PC-9 (cell line): Measurements from ENCODE around the gene GPR157. TPM values are rescaled to one million over a fixed set of nuclear protein-coding genes. Genes with fewer than 3 reads are reported as not detected.

Experiments used
- BruUV-seq: library from RNA; stranded (reverse); fragments of 400-500 nt; replicated peaks from 2 replicates; lab custom pipeline; 2021; lab: Mats Ljungman, UMichigan
- CTCF ChIA-PET: fragments of 300-600 bp; sonication (Branson Sonifier 250); formaldehyde crosslinking; loops from one replicate; lab custom pipeline; 2022; ENCODE audit warnings: antibody characterized with exemption; lab: Charles Lee
- POLR2A ChIA-PET: fragments of 300-600 bp; sonication (Branson Sonifier 250); formaldehyde crosslinking; loops from one replicate; lab custom pipeline; 2022; ENCODE audit warnings: antibody characterized with exemption; ENCODE audit not compliant: unreplicated experiment; lab: Charles Lee
- DNase-seq, 2 experiments: peaks; one replicate each; pipeline versions ENCODE4 v3.0.0 to v3.0.0-alpha.2; 2015 to 2022; ENCODE audit warnings: mixed read lengths in 1 of 2
- H2AFZ ChIP-seq: fragments of 200-600 bp; sonication (generic); 2 replicates; pipeline ENCODE4 v1.8.1; 2017; ENCODE audit warnings: antibody characterized with exemption
- H3F3A ChIP-seq: fragments of 200-600 bp; sonication (generic); 2 replicates; pipeline ENCODE4 v1.8.1; 2017; ENCODE audit warnings: antibody characterized with exemption, mild to moderate bottlenecking, low read depth; ENCODE audit not compliant: insufficient read depth
- H3K27ac ChIP-seq: fragments of 200-600 bp; sonication (generic); 2 replicates; pipeline ENCODE4 v1.6.1; 2016; ENCODE audit warnings: mixed run types
- H3K27me3 ChIP-seq: fragments of 200-600 bp; sonication (generic); 2 replicates; pipeline ENCODE4 v1.6.1; 2016; ENCODE audit warnings: low read depth, mixed run types; ENCODE audit not compliant: insufficient read depth
- H3K36me3 ChIP-seq: fragments of 200-600 bp; sonication (generic); 2 replicates; pipeline ENCODE4 v1.6.1; 2016; ENCODE audit warnings: low read depth, mixed run types
- H3K4me1 ChIP-seq: fragments of 200-600 bp; sonication (generic); replicated peaks from 2 replicates; pipeline ENCODE4 v1.6.1; 2016; ENCODE audit warnings: mixed run types; ENCODE audit not compliant: insufficient read depth
- H3K4me2 ChIP-seq: fragments of 200-600 bp; sonication (generic); 2 replicates; pipeline ENCODE4 v1.6.1; 2017; ENCODE audit warnings: mixed run types
- H3K4me3 ChIP-seq: fragments of 200-600 bp; sonication (generic); 2 replicates; pipeline ENCODE4 v1.6.1; 2016; ENCODE audit warnings: mixed run types
- H3K79me2 ChIP-seq: fragments of 200-600 bp; sonication (generic); 2 replicates; pipeline ENCODE4 v1.6.1; 2017; ENCODE audit warnings: low read depth, mixed run types
- H3K9me2 ChIP-seq: fragments of 200-600 bp; sonication (generic); 2 replicates; pipeline ENCODE4 v1.8.1; 2017; ENCODE audit warnings: mild to moderate bottlenecking; ENCODE audit not compliant: insufficient read depth
- H3K9me3 ChIP-seq: fragments of 200-600 bp; sonication (generic); 2 replicates; pipeline ENCODE4 v1.8.1; 2016; ENCODE audit warnings: low read depth; ENCODE audit not compliant: insufficient read depth
- H4K20me1 ChIP-seq: fragments of 200-600 bp; sonication (generic); 2 replicates; pipeline ENCODE4 v1.8.1; 2017; ENCODE audit not compliant: insufficient read depth
- EZH2 ChIP-seq: fragments of 200-600 bp; sonication (generic); IDR thresholded peaks from 2 replicates; pipeline ENCODE4 v1.8.0; 2017; ENCODE audit warnings: antibody characterized with exemption, low read depth
- intact Hi-C: fragments of 100-400 bp; cut with micrococcal nuclease; formaldehyde crosslinking; loops from one replicate; pipeline ENCODE4 v1.10.0; 2022; ENCODE audit not compliant: unreplicated experiment
- total RNA-seq: library from RNA; stranded (reverse); gene quantifications from 2 replicates; pipeline ENCODE4 v1.2.3, GENCODE V29; 2021
- TF ChIP-seq, protein P1 (sequence below): fragments of 200-600 bp; sonication (generic); conservative IDR thresholded peaks from 2 replicates; pipeline ENCODE4 v1.6.1; 2017; ENCODE audit warnings: mixed run types, antibody characterized with exemption, mild to moderate bottlenecking, moderate library complexity

Gene GPR157
- total RNA-seq, 1 experiment from 2014 or later = 9.0 TPM

DNA sequence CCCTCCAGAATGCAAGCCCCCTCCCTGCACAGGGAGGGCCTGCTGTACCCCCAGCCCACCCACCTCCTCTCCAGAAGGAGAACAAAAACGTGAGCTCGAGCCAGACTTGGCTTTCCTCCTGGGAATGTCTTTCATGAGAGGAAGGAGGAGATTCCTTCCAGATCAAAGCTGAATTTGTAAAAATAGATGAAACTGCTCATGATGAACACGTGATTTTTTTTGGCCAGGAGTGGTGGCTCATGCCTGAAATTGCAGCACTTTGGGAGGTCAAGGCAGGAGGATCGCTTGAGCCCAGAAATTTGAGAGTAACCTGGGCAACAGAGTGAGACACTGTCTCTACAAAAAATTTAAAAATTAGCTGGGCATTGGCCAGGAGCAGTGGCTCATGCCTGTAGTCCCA is 21.8 kb downstream of the GPR157 start:
- Histone ChIP-seq H4K20me1 (peaks cover 4% of the 10 kb centered on the region; the same call in 1 of the 2 replicates), H3F3A (no peaks in the 10 kb centered on the region), H2AFZ (no peak overlapping the region), H3K4me3 (no peak overlapping the region), H3K27ac (no peak overlapping the region), H3K4me2 (no peak overlapping the region), H3K79me2 (no peaks in the 10 kb centered on the region), H3K27me3 (no peaks in the 10 kb centered on the region), H3K9me3 (no peaks in the 10 kb centered on the region), H3K4me1 (peaks cover 8% of the 10 kb centered on the region), H3K9me2 (no peaks in the 10 kb centered on the region), H3K36me3 (no peaks in the 10 kb centered on the region)
- no TSS peak for BruUV-seq
- TF ChIP-seq, protein P1, sequence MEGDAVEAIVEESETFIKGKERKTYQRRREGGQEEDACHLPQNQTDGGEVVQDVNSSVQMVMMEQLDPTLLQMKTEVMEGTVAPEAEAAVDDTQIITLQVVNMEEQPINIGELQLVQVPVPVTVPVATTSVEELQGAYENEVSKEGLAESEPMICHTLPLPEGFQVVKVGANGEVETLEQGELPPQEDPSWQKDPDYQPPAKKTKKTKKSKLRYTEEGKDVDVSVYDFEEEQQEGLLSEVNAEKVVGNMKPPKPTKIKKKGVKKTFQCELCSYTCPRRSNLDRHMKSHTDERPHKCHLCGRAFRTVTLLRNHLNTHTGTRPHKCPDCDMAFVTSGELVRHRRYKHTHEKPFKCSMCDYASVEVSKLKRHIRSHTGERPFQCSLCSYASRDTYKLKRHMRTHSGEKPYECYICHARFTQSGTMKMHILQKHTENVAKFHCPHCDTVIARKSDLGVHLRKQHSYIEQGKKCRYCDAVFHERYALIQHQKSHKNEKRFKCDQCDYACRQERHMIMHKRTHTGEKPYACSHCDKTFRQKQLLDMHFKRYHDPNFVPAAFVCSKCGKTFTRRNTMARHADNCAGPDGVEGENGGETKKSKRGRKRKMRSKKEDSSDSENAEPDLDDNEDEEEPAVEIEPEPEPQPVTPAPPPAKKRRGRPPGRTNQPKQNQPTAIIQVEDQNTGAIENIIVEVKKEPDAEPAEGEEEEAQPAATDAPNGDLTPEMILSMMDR = no peak
- no peak for TF ChIP-seq EZH2
- CTCF ChIA-PET = no interaction called here
- no peak for DNase-seq
- intact Hi-C loops = loop anchor here (10.0 kb wide), 1 partner anchor 252 kb away; no protein-coding TSS in a partner anchor
- POLR2A ChIA-PET = no interaction called here

DNA sequence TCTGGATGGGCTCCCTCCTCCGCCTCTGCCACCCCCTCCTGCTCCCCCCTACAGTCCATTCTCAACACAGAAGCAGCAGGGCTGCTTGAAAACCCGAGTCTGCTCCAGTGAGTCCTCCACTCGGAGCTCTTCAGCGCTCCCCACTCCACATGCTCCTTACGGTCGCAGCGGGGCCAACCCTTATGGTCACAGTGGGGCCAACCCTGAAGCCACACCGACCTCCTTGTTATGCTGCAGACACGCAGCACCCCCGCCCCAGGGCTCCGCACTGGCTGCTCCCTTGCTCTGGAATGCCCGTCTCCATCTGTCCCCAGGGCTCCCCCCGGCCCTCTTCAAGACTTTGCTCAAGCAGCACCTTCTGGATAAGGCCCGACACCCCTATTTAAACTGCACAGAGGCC is 22.6 kb downstream of the GPR157 start:
- CTCF ChIA-PET = no interaction called here
- no peak overlapping the region for H3K4me3 ChIP-seq
- peaks cover 3% of the 10 kb centered on the region; the same call in 1 of the 2 replicates for H4K20me1 ChIP-seq
- no peaks in the 10 kb centered on the region for H3K36me3 ChIP-seq
- no peak for TF ChIP-seq EZH2
- TF ChIP-seq, protein P1 = no peak
- no peaks in the 10 kb centered on the region for H3K9me3 ChIP-seq
- H2AFZ ChIP-seq = no peak overlapping the region
- POLR2A ChIA-PET = no interaction called here
- intact Hi-C loops = loop anchor here (10.0 kb wide), 1 partner anchor 251 kb away; no protein-coding TSS in a partner anchor
- H3F3A ChIP-seq = no peaks in the 10 kb centered on the region
- no peaks in the 10 kb centered on the region for H3K9me2 ChIP-seq
- no TSS peak for BruUV-seq
- H3K4me1 ChIP-seq = peaks cover 8% of the 10 kb centered on the region
- H3K4me2 ChIP-seq = no peak overlapping the region
- DNase-seq = no peak
- H3K27ac ChIP-seq = no peak overlapping the region
- no peaks in the 10 kb centered on the region for H3K79me2 ChIP-seq
- no peaks in the 10 kb centered on the region for H3K27me3 ChIP-seq

- Histone ChIP-seq H2AFZ (no peak overlapping the region), H3K4me2 (no peak overlapping the region), H3K9me3 (no peaks in the 10 kb centered on the region), H3K79me2 (no peaks in the 10 kb centered on the region), H3K27ac (no peak overlapping the region), H3K4me1 (peaks cover 6% of the 10 kb centered on the region), H3F3A (no peaks in the 10 kb centered on the region), H4K20me1 (no peaks in the 10 kb centered on the region), H3K4me3 (no peak overlapping the region), H3K36me3 (no peaks in the 10 kb centered on the region), H3K27me3 (no peaks in the 10 kb centered on the region), H3K9me2 (no peaks in the 10 kb centered on the region)
- POLR2A ChIA-PET = interaction anchor here (0.9 kb wide), 1 partner anchor 386 kb away, joined by 7 read pairs; no protein-coding TSS in a partner anchor
- intact Hi-C loops = loop anchor here (10.0 kb wide), 1 partner anchor 251 kb away; no protein-coding TSS in a partner anchor
- no TSS peak for BruUV-seq
- DNase-seq = no peak
- TF ChIP-seq, protein P1 = no peak
- TF ChIP-seq EZH2 = no peak
- CTCF ChIA-PET = interaction anchor here (0.6 kb wide), 2 partner anchors 382 to 757 kb away, joined by 8 to 13 read pairs; no protein-coding TSS in a partner anchor
Observed at GRCh38 chr1:9105336-9105867, 23.5 kb downstream of the GPR157 start.
